ENCODE results near the gene GPR85.

GRCh38 chr7:113092762-113093161, 6.1 kb upstream of the GPR85 start:
- no peak for TF ChIP-seq GATA2 (IDR thresholded peaks at IDR 0.05; ENCODE audit: low read depth, low read length)
- TF ChIP-seq GATA3 (IDR thresholded peaks at IDR 0.05; ENCODE audit: low read depth, low read length): no peak

All from SH-SY5Y (cell line).